GM23338 (cell line): ENCODE data around the gene MKI67.

ENCODE experiments used
- EZH2 ChIP-seq: fragments of 200-600 bp; sonication (generic); IDR thresholded peaks from one replicate; pipeline ENCODE4 v1.8.0; 2017; ENCODE audit warnings: antibody characterized with exemption, mild to moderate bottlenecking, low read depth; ENCODE audit not compliant: unreplicated experiment
- EZH2phosphoT487 ChIP-seq: fragments of 200-600 bp; sonication (generic); IDR thresholded peaks from one replicate; pipeline ENCODE4 v1.8.1; 2018; ENCODE audit warnings: antibody characterized with exemption; ENCODE audit not compliant: unreplicated experiment
- JUNB ChIP-seq: IDR thresholded peaks from one replicate; pipeline ENCODE4 v1.6.1; 2016; ENCODE audit warnings: antibody characterized with exemption; ENCODE audit not compliant: unreplicated experiment
- POLR2AphosphoS5 ChIP-seq: IDR thresholded peaks from 2 replicates; pipeline ENCODE4 v1.6.1; 2016; ENCODE audit warnings: antibody characterized with exemption, low read depth
- ZNF462 ChIP-seq: fragments of 250-450 bp; sonication (Bioruptor Pico); IDR thresholded peaks from 2 replicates; pipeline ENCODE4 v1.5.0; 2020; ENCODE audit warnings: mild to moderate bottlenecking, moderate library complexity
- TF ChIP-seq, protein P1 (sequence below), 2 experiments: fragments of 200-600 bp in 1 of 2; sonication (generic) in 1 of 2; conservative IDR thresholded peaks; 2 replicates each; pipeline versions ENCODE4 v1.5.1 to v1.6.1; 2016 to 2017; ENCODE audit warnings: antibody characterized with exemption in 2 of 2, low read depth in 2 of 2, mild to moderate bottlenecking in 2 of 2, moderate library complexity in 1 of 2
- TF ChIP-seq, protein P2 (sequence below): IDR thresholded peaks from one replicate; pipeline ENCODE4 v1.6.1; 2018; ENCODE audit warnings: antibody characterized with exemption; ENCODE audit not compliant: unreplicated experiment
- TF ChIP-seq, protein P3 (sequence below): IDR thresholded peaks from 2 replicates; pipeline ENCODE4 v1.6.1; 2016; ENCODE audit warnings: antibody characterized with exemption

DNA sequence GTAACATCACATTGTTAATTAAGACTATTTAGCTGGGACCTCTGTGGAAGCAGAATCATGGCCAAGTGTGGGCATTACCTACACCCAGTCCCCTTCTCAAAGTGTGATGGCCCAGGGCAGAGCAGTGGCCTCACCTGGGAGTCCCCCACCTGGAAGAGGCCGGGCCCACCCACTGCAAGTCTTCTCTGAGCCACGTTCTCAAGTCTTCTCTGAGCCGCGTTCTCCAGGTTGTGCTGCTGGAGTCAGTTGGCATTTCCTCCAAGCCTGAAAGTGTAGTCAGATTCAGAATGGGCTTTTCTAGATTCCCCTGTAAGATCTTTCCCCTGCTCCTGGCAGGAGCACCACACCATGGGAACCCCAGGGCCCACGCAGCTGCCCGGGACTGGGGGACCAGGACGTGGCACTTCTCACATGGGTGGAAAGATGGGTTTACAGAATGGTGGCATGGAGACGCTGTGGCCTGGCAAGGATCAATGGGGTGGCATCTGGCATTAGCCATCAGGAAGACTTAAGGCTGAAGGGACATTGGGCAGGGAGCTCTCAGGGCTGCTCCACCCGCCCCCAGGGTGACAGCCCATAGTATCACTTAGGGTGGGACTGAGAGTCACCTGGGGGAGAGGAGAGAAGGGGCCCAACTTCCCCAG lies 68.0 kb downstream of the MKI67 start:
- TF ChIP-seq POLR2AphosphoS5: no peak
- TF ChIP-seq, protein P1, sequence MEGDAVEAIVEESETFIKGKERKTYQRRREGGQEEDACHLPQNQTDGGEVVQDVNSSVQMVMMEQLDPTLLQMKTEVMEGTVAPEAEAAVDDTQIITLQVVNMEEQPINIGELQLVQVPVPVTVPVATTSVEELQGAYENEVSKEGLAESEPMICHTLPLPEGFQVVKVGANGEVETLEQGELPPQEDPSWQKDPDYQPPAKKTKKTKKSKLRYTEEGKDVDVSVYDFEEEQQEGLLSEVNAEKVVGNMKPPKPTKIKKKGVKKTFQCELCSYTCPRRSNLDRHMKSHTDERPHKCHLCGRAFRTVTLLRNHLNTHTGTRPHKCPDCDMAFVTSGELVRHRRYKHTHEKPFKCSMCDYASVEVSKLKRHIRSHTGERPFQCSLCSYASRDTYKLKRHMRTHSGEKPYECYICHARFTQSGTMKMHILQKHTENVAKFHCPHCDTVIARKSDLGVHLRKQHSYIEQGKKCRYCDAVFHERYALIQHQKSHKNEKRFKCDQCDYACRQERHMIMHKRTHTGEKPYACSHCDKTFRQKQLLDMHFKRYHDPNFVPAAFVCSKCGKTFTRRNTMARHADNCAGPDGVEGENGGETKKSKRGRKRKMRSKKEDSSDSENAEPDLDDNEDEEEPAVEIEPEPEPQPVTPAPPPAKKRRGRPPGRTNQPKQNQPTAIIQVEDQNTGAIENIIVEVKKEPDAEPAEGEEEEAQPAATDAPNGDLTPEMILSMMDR (conservative IDR thresholded peaks at IDR 0.05; ENCODE audit: low read depth in 2 of 2): no peak
- TF ChIP-seq, protein P2, sequence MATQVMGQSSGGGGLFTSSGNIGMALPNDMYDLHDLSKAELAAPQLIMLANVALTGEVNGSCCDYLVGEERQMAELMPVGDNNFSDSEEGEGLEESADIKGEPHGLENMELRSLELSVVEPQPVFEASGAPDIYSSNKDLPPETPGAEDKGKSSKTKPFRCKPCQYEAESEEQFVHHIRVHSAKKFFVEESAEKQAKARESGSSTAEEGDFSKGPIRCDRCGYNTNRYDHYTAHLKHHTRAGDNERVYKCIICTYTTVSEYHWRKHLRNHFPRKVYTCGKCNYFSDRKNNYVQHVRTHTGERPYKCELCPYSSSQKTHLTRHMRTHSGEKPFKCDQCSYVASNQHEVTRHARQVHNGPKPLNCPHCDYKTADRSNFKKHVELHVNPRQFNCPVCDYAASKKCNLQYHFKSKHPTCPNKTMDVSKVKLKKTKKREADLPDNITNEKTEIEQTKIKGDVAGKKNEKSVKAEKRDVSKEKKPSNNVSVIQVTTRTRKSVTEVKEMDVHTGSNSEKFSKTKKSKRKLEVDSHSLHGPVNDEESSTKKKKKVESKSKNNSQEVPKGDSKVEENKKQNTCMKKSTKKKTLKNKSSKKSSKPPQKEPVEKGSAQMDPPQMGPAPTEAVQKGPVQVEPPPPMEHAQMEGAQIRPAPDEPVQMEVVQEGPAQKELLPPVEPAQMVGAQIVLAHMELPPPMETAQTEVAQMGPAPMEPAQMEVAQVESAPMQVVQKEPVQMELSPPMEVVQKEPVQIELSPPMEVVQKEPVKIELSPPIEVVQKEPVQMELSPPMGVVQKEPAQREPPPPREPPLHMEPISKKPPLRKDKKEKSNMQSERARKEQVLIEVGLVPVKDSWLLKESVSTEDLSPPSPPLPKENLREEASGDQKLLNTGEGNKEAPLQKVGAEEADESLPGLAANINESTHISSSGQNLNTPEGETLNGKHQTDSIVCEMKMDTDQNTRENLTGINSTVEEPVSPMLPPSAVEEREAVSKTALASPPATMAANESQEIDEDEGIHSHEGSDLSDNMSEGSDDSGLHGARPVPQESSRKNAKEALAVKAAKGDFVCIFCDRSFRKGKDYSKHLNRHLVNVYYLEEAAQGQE: no peak
- TF ChIP-seq JUNB: no peak
- TF ChIP-seq EZH2phosphoT487: no peak
- no peak for TF ChIP-seq EZH2
- TF ChIP-seq ZNF462 (CRISPR knock-in tag): no peak
- TF ChIP-seq, protein P3, sequence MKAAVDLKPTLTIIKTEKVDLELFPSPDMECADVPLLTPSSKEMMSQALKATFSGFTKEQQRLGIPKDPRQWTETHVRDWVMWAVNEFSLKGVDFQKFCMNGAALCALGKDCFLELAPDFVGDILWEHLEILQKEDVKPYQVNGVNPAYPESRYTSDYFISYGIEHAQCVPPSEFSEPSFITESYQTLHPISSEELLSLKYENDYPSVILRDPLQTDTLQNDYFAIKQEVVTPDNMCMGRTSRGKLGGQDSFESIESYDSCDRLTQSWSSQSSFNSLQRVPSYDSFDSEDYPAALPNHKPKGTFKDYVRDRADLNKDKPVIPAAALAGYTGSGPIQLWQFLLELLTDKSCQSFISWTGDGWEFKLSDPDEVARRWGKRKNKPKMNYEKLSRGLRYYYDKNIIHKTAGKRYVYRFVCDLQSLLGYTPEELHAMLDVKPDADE: no peak
